ENCODE data around the gene SATB2. TPM values are rescaled to one million over a fixed set of nuclear protein-coding genes. Genes with fewer than 3 reads are reported as not detected.

Gene SATB2
- 1.3 and 2.7 TPM in 2 replicates for total RNA-seq

GRCh38 chr2:199457147-199458008, at the start of gene SATB2:
Gene SATB2 (minus strand): TSS chr2:199457939. CDS start chr2:199456037, 1,902 bp downstream.

